Measurements from ENCODE around the gene TMEM53. TPM values are rescaled to one million over a fixed set of nuclear protein-coding genes. Genes with fewer than 3 reads are reported as not detected.
"Not testable (repeated sequence)": the region's sequence is repeated elsewhere in the genome, so short reads cannot be mapped to it uniquely, and the experiment has no call there.

The TMEM53 gene
- total RNA-seq, 1 donor from 2014 or later: 21.0 TPM

- DNase-seq (ENCODE audit: low spot score): no peak
Measured at GRCh38 chr1:44672961-44673674, 1.2 kb downstream of the TMEM53 start.

DNA sequence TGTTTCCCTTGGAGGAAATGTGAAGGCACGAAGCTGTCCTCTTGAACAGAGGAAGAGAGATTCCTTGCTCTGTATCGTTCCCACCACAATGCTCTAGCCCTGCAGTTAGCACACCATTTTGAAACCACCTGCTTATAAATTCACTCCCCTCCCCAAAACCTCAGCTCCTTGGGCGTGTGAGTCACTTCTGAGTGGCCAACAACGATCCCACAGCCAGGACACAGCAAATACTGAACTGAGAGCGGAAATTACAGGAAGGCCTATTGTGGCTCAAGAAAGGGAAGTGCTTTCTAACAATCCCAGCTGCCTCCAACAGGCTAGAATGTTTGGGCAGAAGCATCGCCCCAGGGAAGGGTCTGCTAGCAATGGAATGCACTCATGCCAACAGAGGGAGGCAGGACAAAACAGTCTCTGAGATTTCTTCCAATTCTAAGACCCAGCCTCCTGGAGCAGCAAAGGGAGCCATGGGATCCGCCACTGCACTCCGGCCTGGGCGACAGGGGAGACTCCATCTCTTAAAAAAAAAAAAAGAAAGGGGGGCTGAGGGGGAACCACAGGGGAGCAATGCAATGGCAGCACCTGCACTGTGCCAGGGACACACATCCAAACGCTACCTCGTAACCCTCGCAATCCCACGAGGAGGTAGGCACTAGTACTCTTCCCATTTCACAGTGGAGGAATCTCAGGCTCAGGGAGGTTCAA, 1.9 kb downstream of the TMEM53 start:
- peak; percentile 27 for DNase-seq (ENCODE audit: low spot score)

DNA sequence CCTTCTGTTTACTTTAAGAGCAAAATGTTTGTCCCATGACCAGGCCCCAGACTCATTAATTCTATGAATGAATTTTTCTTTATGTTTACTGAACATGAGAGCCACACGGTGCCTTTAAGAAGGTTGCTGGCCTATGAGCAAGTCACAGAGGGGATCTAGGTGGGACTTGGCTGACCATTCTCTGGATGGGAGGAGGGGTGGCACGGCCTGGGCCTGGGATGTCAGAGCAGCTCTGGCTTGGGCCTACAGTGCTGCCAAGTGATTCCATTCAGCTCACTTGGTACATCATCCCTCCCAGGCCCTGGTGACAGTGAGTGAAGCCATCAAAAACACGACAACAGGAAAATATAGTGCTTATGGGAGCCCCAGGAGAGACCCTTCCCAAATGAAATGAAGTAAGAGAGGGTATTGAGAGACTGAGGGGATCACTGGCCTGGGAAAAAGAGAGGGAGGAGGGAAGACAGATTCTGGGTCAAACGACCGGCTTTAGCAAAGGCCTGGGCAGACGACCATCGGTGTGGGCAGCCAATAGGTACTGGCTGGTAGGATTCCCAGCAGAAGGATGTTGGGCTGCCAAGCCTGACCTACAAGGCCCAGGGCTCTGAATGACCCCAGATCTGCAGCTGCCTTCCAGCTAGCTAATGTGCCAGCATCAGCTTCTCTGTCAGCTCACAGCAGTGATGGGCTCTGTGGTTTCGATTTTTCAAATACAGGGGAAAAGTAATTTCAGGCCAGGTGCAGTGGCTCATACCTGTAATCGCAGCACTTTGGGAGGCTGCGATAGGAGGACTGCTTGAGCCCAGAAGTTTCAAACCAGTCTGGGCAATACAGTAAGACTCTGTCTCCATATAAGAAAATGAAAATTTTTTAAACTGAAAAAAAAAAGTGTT, 3.3 kb downstream of the TMEM53 start:
- DNase-seq (ENCODE audit: low spot score): no peak

GRCh38 chr1:44666719-44667118, 7.6 kb downstream of the TMEM53 start:
- not testable (repeated sequence) for DNase-seq (ENCODE audit: low spot score)

DNA sequence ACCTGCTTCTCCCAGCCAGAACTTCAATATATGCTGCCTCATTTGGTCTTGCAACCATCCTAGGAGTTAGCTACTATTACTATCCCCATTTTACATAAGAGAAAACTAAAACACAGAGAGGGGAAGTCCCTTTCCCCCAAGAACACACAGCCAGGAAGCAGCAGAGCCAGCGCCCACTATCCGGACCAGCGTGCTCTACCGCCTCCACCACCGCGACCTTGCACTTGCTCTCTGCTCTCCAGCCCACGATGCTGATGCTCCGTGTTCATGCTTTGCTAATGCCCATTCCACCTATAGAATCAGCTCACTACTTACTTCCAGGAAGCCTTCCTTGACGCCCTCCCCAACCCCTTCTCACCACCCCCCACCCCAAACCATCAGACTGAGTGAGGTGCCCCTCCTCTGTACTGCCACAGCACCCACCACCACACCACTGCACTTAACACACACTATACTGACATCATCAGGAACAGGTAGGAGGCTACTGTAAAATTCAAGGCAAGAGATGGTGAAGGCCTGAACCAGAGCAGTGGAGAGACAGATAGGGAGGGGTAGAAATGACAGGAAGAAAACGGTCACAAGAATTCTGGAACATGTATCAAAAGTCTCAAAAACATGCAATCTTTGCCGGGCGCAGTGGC, 9.4 kb downstream of the TMEM53 start:
- DNase-seq (ENCODE audit: low spot score): no peak

- DNase-seq (ENCODE audit: low spot score): no peak
Measured at GRCh38 chr1:44663417-44663816, 10.9 kb downstream of the TMEM53 start.

- no peak for DNase-seq (ENCODE audit: low spot score)
Measured at GRCh38 chr1:44662683-44663030, 11.6 kb downstream of the TMEM53 start.

DNA sequence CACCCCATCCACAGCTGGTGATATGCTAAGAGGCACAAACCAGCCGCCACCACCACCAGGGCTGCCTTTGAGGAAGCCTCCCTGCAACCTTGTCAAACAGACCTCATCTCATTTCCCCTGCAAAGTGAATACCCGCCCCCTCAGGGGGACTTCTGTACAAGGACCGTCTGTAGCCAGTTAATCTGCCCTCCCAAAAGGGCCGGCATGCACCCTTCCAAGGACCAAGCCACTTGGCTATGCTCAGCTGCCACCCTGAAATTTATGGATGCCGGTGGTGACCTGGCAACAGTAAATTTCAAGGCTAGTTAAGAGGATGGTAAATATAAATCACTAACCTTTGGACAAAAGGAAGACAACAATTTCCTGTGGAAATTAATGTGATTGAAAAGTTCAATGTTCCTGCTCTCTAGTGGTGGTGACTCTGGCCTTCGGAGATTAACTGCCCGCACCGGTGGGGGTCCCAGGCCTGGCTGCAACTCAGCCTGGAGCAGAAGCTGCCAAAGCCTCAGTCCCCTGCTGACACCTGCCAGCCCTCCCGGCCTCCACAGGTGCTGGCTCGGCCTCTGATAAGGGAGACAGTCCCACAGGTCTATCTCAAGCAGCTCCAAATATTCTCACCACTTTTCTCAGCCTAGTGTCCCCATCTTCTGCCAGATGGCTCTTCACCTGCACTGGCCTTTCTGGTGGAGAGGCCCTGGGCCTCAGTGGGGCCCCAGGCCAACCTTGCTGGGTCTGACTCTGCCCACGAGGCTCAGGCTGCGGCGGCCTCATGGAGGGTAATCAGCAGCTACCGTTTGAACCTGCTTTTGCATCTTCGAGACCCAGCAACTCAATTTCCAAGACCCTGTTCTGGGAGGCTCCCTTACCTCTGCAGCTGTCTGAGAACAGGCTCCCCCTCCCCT, 12.2 kb downstream of the TMEM53 start:
- no peak for DNase-seq (ENCODE audit: low spot score)

DNA sequence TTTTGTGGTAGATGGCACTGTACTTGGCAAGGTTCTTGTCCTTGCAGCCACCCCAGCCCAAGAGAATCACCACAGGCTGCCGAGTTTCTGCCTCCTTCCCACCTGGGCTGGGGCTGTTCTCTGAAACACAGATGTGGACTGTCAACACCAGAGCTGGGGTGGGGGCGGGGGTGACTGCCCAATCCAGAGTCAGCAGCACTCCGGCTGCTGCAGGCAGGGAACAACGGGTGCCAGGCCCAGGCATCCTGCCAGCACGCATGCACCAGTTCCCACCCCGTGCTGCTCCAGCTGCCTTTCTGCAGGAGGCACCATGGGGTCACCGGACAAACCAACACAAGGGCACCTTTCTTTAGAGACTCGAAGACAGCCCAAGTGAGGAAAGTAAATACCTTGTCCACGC, 14.1 kb downstream of the TMEM53 start:
- DNase-seq (ENCODE audit: low spot score): peak; percentile 55

DNA sequence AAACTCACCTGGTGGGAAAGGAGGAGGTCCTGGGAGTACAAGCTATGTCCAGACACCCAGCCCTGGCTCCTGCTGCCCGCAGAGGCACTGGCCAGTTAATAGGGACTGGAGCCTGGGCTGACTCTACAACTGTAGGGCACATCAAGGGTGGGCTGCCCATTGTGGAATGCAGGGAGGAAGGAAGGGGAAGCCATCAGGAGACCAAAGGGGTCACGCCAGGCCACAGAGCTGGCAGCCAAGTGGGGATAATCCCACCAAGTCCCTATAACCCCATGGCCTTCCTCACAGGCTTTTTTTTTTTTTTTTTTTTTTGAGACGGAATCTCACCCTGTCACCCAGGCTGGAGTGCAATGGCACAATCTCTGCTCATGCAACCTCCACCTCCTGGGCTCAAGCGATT, 14.7 kb downstream of the TMEM53 start:
- no peak for DNase-seq (ENCODE audit: low spot score)

GRCh38 chr1:44655609-44656008, 18.7 kb downstream of the TMEM53 start:
- DNase-seq (ENCODE audit: low spot score): no peak

DNA sequence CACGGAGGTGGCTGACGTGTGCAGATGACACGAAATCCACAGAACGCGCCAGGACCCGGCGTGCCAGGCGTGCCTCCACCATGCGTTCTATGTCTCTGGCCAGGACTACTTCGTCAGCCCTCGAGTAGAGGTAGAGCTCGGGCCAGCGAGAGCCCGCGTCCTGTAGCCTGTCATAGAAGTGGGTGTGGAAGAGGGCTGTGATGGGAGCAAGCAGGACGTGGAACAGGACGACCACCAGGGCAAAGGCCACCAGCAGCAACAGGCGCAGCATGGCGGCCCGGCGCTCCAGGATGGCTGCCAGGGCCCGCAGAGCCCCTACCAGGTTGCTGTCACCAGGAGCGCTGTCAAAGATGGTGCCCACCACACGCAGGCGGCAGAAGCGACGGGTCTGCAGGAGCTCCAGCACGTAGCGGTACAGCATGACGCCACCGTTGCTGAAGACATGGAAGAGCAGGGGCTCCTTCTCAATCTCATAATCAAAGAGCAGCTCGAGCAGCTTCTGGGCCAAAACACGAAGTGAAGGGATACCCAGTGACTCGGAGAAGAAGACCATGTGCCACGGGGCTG, 19.6 kb downstream of the TMEM53 start:
- DNase-seq (ENCODE audit: low spot score): no peak

DNA sequence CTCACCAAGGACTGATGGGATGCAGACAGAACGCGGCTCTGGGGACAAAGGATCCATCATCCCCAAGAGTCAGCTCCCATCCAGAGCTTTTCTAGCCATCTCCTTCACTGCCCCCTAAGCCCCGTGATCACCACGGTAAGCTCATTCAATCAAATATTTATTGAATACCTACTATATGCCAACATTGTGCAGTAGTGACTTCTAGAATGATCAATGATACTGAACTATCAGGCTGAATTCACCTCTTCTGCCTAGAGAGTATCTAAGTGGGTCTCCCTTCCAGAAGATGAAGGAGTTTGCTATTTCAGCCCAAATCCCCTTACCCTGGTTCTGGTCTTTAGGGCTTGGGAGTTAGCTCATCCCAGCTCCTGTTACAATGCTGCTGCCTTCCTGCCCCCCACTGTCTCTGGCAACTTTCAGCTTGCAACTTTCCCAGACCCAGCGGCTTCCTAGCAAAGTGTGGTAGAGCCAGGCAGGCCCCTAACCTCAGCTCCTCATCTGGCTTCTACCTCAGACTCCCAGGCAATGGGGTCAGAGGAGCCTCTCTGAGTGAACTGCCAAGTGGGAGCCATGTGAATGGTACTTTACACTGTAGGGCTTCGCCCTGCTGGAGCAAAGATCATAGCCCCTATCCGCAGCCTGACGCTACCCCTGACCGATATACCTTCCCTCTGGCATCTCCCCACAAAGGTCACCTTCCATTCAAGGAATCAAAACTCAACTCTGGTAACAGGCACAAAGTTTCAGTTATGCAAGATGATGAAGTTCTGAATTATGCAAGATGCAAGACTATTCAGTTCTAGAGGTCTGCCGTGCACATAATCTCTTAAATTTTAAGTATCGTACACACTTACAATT, 20.9 kb downstream of the TMEM53 start:
- DNase-seq (ENCODE audit: low spot score): no peak

GRCh38 chr1:44652445-44653106, 21.7 kb downstream of the TMEM53 start:
- DNase-seq (ENCODE audit: low spot score): peak; percentile 79

GRCh38 chr1:44651069-44651468, 23.2 kb downstream of the TMEM53 start:
- no peak for DNase-seq (ENCODE audit: low spot score)

DNA sequence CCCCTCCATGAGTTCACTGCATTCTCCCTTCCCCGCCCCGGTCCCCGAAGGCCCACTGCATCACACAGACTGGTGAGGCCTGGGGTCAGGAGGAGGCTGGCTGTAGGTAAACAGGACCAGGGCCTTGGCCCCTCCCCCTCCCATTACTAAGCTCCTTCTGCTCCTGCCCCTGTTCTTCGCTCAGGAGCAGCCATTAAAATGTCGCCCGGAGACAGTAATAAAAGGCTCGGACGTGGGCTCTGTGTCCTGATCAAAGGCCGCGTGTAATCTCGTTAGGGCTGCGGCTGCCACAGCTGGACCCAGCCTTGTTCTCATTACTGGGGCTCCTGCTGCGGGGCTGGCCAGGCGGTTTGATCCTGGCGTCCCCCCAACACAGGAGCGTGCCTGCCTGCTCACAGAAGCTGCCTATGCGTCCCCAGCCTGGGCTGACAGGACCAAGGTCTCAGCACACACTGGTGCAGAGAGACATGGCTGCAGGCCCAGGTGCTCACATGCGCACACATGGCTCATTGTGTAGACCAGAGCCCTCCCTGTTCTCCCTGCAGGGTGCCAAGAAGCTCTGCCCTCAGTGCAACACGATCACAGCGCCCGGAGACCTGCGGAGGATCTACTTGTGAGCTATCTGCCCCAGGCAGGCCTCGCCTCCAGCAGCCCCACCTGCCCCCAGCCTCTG, 24.0 kb downstream of the TMEM53 start:
- DNase-seq (ENCODE audit: low spot score): no peak

DNA sequence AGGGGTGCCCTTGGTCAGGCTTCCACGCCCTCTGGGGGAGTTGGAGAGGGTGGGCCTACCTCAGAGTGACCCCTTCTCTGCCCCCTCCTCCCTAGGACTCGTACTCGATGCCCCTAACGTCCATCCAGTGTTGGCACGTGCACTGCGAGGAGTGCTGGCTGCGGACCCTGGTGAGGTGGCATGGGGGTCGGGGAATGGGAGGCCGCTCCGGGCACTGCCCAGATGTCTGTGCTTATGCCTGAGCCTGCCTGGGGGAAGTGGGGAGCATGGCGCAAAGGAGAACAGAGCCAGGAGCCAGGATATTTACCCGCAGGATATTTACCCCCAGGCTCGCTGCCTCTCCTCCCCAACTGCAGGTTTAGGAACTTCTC, 24.5 kb downstream of the TMEM53 start:
- no peak for DNase-seq (ENCODE audit: low spot score)

GRCh38 chr1:44648529-44649250, 25.6 kb downstream of the TMEM53 start:
- no peak for DNase-seq (ENCODE audit: low spot score)

Measured in mucosa of gallbladder (tissue), 1 donor.